Measurements from ENCODE around the gene RPS16.

Gene RPS16

GRCh38 chr19:39398297-39398864, 37.4 kb downstream of the RPS16 start:
- peaks cover 34% of the 10 kb centered on the region for H3K36me3 ChIP-seq (ENCODE audit: insufficient read depth, insufficient read length, low read length)
- no peaks in the 10 kb centered on the region for H3K27me3 ChIP-seq (ENCODE audit: insufficient read depth, insufficient read length)
- H3K4me3 ChIP-seq (ENCODE audit: insufficient read length, low read depth), result no peak overlapping the region
- peaks cover 21% of the 10 kb centered on the region for H3K4me1 ChIP-seq (ENCODE audit: insufficient read depth, insufficient read length)
- DNase-seq (ENCODE audit: low read depth, low spot score), result no peak
- peak overlapping the region; percentile 57 for H3K9ac ChIP-seq (ENCODE audit: insufficient read length, low read depth)
- H3K9me3 ChIP-seq (ENCODE audit: insufficient read depth, low read length), result no peaks in the 10 kb centered on the region
- TF ChIP-seq YY1 (IDR thresholded peaks at IDR 0.05; ENCODE audit: insufficient read depth, insufficient read length) (no peak), ZNF274 (IDR thresholded peaks at IDR 0.05; ENCODE audit: low read depth, low read length) (no peak), SUZ12 (IDR thresholded peaks at IDR 0.05; ENCODE audit: extremely low read depth, insufficient read depth, insufficient read length) (no peak)

- no peak for DNase-seq (ENCODE audit: low read depth, low spot score)
- TF ChIP-seq YY1 (IDR thresholded peaks at IDR 0.05; ENCODE audit: insufficient read depth, insufficient read length) (no peak), SUZ12 (IDR thresholded peaks at IDR 0.05; ENCODE audit: extremely low read depth, insufficient read depth, insufficient read length) (no peak), ZNF274 (IDR thresholded peaks at IDR 0.05; ENCODE audit: low read depth, low read length) (no peak)
- no peaks in the 10 kb centered on the region for H3K27me3 ChIP-seq (ENCODE audit: insufficient read depth, insufficient read length)
- no peak overlapping the region for H3K4me3 ChIP-seq (ENCODE audit: insufficient read length, low read depth)
- no peaks in the 10 kb centered on the region for H3K9me3 ChIP-seq (ENCODE audit: insufficient read depth, low read length)
- peaks cover 38% of the 10 kb centered on the region for H3K36me3 ChIP-seq (ENCODE audit: insufficient read depth, insufficient read length, low read length)
- H3K9ac ChIP-seq (ENCODE audit: insufficient read length, low read depth), result peak overlapping the region; percentile 57
- H3K4me1 ChIP-seq (ENCODE audit: insufficient read depth, insufficient read length), result peaks cover 21% of the 10 kb centered on the region
Observed at GRCh38 chr19:39397360-39398296, 38.1 kb downstream of the RPS16 start.

DNA sequence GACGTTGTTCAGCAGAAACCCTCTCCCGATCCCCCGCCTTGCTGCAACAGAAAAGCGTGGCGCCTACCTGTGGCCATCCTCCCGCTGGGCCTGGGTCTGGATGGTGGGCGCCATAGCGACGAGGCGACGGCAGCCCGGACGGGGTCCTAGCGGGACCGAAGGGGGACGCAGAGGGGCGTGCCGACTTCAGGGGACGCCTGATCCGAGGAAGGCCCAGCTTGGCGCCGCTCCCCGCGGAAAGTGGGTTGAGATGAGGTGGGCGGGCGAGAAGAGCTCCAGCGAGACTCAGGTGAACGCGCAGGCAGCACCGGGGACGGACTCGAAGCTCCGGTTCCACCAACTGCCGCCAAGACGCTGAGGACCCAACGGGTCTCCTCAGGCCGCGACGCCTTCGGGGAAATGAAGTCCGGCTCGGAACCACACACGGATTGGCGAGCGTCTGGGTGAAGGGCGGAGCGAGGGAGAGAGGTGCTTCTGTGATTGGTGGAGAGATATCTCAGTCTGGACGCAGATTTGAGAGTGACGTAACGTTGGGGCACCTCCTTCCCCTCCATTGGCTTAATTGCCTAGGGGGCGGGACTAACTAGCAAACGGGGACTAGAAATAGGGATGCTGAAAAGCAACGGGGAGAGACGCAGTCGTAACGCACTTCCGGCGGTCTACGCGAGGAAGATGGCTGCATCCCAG, 44.9 kb downstream of the RPS16 start, which contains the start of the genes MED29 and PAF1:
TSS of gene MED29 (plus strand) at position 628 of the 687 bp plus-strand sequence. CDS start at position 673, 45 bp downstream.
TSS of gene PAF1 (minus strand) at position 356 of the 687 bp plus-strand sequence. CDS start at position 114, 242 bp downstream.
- Histone ChIP-seq H3K27me3 (ENCODE audit: insufficient read depth, insufficient read length) (no peaks in the 10 kb centered on the region), H3K4me3 (ENCODE audit: insufficient read length, low read depth) (peak within 1 kb of the TSS; percentile 97), H3K4me1 (ENCODE audit: insufficient read depth, insufficient read length) (no peaks in the 10 kb centered on the region), H3K9ac (ENCODE audit: insufficient read length, low read depth) (peak within 1 kb of the TSS; percentile 94), H3K36me3 (ENCODE audit: insufficient read depth, insufficient read length, low read length) (peaks cover 61% of the 10 kb centered on the region), H3K9me3 (ENCODE audit: insufficient read depth, low read length) (no peaks in the 10 kb centered on the region)
- DNase-seq (ENCODE audit: low read depth, low spot score), result peak; percentile 97
- no peak for TF ChIP-seq SUZ12 (IDR thresholded peaks at IDR 0.05; ENCODE audit: extremely low read depth, insufficient read depth, insufficient read length)
- TF ChIP-seq YY1 (IDR thresholded peaks at IDR 0.05; ENCODE audit: insufficient read depth, insufficient read length), result peak; percentile 77
- TF ChIP-seq ZNF274 (IDR thresholded peaks at IDR 0.05; ENCODE audit: low read depth, low read length), result no peak

- peak overlapping the region; percentile 97 for H3K4me3 ChIP-seq (ENCODE audit: insufficient read length, low read depth)
- H3K36me3 ChIP-seq (ENCODE audit: insufficient read depth, insufficient read length, low read length), result peaks cover 64% of the 10 kb centered on the region
- no peak for TF ChIP-seq YY1 (IDR thresholded peaks at IDR 0.05; ENCODE audit: insufficient read depth, insufficient read length)
- no peak for TF ChIP-seq SUZ12 (IDR thresholded peaks at IDR 0.05; ENCODE audit: extremely low read depth, insufficient read depth, insufficient read length)
- no peak for TF ChIP-seq ZNF274 (IDR thresholded peaks at IDR 0.05; ENCODE audit: low read depth, low read length)
- no peaks in the 10 kb centered on the region for H3K9me3 ChIP-seq (ENCODE audit: insufficient read depth, low read length)
- H3K27me3 ChIP-seq (ENCODE audit: insufficient read depth, insufficient read length), result no peaks in the 10 kb centered on the region
- H3K9ac ChIP-seq (ENCODE audit: insufficient read length, low read depth), result peak overlapping the region; percentile 92
- H3K4me1 ChIP-seq (ENCODE audit: insufficient read depth, insufficient read length), result no peaks in the 10 kb centered on the region
- DNase-seq (ENCODE audit: low read depth, low spot score), result no peak
Observed at GRCh38 chr19:39390451-39390750, 45.3 kb downstream of the RPS16 start.

DNA sequence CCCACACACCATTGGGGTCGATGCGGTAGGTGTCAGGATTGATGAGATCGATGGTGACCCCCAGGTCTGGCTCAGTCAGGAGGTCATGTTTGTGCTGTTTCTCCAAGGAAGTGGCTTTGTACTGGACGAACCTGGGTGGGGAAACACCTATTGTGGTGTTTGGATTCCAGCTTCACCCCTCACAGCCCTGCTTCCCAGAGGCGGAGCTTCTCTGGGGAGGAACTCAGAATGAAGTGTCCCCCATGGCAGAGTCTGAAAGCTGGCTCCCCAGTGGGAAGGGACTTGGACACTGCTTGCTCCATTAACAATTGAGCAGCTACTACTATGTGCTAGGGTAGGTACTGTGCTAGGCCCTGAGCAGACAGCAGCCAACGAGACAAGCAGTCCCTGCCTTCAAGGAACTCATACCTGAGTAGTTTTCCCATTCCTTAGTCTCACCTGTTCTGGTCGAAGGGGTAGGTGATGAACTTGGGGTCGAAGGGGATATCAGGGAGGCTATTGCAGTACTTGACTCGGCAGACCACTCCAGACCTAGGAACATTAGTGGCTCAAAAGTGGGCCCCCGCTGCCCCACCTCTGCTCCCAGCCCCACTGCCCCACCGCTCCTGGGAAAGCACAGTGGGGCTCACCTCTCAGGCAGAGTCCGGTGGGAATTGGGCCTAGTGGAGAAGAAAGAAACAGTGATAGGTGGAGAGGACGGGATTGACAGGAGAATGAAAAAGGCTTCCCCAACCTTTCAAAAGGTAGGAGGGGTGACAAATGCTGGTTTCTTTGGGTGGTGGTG, 45.9 kb downstream of the RPS16 start:
- Histone ChIP-seq H3K4me1 (ENCODE audit: insufficient read depth, insufficient read length) (peaks cover 3% of the 10 kb centered on the region), H3K4me3 (ENCODE audit: insufficient read length, low read depth) (peak overlapping the region; percentile 97), H3K9ac (ENCODE audit: insufficient read length, low read depth) (peak overlapping the region; percentile 92), H3K27me3 (ENCODE audit: insufficient read depth, insufficient read length) (no peaks in the 10 kb centered on the region), H3K36me3 (ENCODE audit: insufficient read depth, insufficient read length, low read length) (peaks cover 64% of the 10 kb centered on the region), H3K9me3 (ENCODE audit: insufficient read depth, low read length) (no peaks in the 10 kb centered on the region)
- TF ChIP-seq SUZ12 (IDR thresholded peaks at IDR 0.05; ENCODE audit: extremely low read depth, insufficient read depth, insufficient read length) (no peak), YY1 (IDR thresholded peaks at IDR 0.05; ENCODE audit: insufficient read depth, insufficient read length) (no peak), ZNF274 (IDR thresholded peaks at IDR 0.05; ENCODE audit: low read depth, low read length) (no peak)
- no peak for DNase-seq (ENCODE audit: low read depth, low spot score)

DNA sequence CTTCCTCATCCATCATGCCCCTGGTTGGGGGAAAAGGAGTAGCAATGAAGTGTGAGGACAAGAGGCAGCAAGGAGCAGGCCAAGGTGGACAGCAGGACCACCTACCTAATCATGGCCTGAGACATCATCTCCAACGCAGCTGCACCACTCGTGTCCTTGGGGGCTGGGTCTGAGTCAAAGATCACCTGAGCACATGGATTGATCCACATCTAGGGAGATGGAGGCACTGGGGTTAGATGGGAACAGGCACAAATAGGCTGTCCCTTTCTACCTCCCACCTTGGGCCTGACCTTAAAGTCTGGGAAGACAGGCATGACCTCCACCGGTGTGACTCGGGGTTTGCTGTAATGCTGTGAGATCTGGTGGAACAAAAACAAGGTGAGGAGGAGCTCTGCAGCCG, 47.1 kb downstream of the RPS16 start:
- H3K9ac ChIP-seq (ENCODE audit: insufficient read length, low read depth), result no peak overlapping the region
- TF ChIP-seq SUZ12 (IDR thresholded peaks at IDR 0.05; ENCODE audit: extremely low read depth, insufficient read depth, insufficient read length), result no peak
- TF ChIP-seq YY1 (IDR thresholded peaks at IDR 0.05; ENCODE audit: insufficient read depth, insufficient read length), result no peak
- TF ChIP-seq ZNF274 (IDR thresholded peaks at IDR 0.05; ENCODE audit: low read depth, low read length), result no peak
- peaks cover 66% of the 10 kb centered on the region for H3K36me3 ChIP-seq (ENCODE audit: insufficient read depth, insufficient read length, low read length)
- no peaks in the 10 kb centered on the region for H3K27me3 ChIP-seq (ENCODE audit: insufficient read depth, insufficient read length)
- H3K4me3 ChIP-seq (ENCODE audit: insufficient read length, low read depth), result no peak overlapping the region
- no peaks in the 10 kb centered on the region for H3K9me3 ChIP-seq (ENCODE audit: insufficient read depth, low read length)
- DNase-seq (ENCODE audit: low read depth, low spot score), result no peak
- peaks cover 3% of the 10 kb centered on the region for H3K4me1 ChIP-seq (ENCODE audit: insufficient read depth, insufficient read length)
